Astrocyte of the cerebellum (primary cell): ENCODE results near the gene COX6B2.

ENCODE experiments used
- DNase-seq: peaks from one replicate; pipeline ENCODE4 v3.0.0-alpha.2; 2011; ENCODE audit warnings: low read depth
- H3K4me3 ChIP-seq: 2 replicates; pipeline ENCODE4 v1.5.1; 2011; ENCODE audit warnings: mild to moderate bottlenecking, low read depth, low read length, moderate library complexity
- in situ Hi-C: cut with HindIII; loops from 2 replicates; pipeline ENCODE4 v1.10.0; 2017; ENCODE audit warnings: low sequenced_read_pairs
- TF ChIP-seq, protein P1 (sequence below): IDR thresholded peaks from 2 replicates; pipeline ENCODE4 v1.5.1; 2012; ENCODE audit warnings: low read length, low read depth, moderate library complexity, mild to moderate bottlenecking; ENCODE audit errors: missing control alignments

The COX6B2 gene

GRCh38 chr19:55304279-55304978 is 50.1 kb downstream of the COX6B2 start:
- in situ Hi-C loops: no loop called here
- no peak overlapping the region for H3K4me3 ChIP-seq
- TF ChIP-seq, protein P1, sequence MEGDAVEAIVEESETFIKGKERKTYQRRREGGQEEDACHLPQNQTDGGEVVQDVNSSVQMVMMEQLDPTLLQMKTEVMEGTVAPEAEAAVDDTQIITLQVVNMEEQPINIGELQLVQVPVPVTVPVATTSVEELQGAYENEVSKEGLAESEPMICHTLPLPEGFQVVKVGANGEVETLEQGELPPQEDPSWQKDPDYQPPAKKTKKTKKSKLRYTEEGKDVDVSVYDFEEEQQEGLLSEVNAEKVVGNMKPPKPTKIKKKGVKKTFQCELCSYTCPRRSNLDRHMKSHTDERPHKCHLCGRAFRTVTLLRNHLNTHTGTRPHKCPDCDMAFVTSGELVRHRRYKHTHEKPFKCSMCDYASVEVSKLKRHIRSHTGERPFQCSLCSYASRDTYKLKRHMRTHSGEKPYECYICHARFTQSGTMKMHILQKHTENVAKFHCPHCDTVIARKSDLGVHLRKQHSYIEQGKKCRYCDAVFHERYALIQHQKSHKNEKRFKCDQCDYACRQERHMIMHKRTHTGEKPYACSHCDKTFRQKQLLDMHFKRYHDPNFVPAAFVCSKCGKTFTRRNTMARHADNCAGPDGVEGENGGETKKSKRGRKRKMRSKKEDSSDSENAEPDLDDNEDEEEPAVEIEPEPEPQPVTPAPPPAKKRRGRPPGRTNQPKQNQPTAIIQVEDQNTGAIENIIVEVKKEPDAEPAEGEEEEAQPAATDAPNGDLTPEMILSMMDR: no peak
- DNase-seq: no peak

DNA sequence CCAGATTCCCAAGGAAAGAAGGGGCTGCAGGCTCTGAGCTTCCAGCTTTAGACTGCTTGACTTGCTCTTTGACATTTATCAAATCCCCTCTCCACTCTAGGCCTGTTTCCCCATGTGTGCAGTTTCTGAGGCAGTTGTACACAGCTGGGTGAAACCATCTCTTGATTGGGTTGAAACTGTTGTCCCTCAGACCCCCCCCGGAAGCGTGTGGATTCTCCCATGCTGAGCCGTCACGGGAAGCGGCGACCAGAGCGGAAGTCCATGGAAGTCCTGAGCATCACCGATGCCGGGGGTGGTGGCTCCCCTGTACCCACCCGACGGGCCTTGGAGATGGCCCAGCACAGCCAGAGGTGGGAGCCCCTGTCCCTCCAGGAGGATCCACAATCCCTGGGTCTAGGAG is 51.0 kb downstream of the COX6B2 start:
- TF ChIP-seq, protein P1: no peak
- DNase-seq: no peak
- in situ Hi-C loops: no loop called here
- no peak overlapping the region for H3K4me3 ChIP-seq

GRCh38 chr19:55302318-55302703 is 52.2 kb downstream of the COX6B2 start:
- in situ Hi-C loops: no loop called here
- peak overlapping the region; percentile 34 for H3K4me3 ChIP-seq
- no peak for DNase-seq
- TF ChIP-seq, protein P1: no peak

DNA sequence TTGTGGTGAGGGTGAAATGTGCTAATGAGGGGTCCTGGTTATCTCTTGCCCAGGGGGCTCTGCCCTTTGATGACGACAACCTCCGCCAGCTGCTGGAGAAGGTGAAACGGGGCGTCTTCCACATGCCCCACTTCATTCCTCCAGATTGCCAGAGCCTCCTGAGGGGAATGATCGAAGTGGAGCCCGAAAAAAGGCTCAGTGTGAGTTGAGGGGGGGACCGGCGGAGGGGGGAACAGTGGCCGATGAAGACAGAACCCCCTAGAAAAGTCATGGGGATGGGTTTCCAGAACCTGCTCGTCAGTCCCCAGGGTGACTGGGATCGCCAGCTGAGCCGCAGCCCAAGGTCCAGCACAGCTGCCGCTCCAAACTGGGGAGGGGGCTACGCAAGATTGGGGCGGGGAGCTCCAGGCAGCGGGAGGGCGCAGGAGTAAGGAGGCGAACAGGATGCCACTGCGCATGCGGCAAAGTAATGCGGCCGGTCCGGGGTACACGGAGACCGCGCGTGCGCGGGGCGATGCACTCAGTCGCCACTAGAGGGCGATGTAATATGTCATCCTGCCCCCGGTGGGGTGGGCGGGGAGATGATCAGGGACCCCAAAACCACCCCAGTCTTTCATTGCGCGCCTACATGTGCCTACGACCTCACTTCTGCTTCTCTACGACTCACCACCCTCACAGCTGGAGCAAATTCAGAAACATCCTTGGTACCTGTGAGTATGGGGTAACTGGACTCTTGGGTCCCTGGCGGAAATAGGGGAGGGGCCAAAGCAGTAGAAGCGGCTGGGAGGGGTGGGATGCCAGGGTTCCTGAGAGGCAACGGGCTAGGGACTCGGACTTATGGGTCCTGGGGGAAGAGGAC is 52.8 kb downstream of the COX6B2 start:
- in situ Hi-C loops: no loop called here
- peak overlapping the region; percentile 34 for H3K4me3 ChIP-seq
- DNase-seq: peak; percentile 38
- TF ChIP-seq, protein P1: peak; percentile 87

DNA sequence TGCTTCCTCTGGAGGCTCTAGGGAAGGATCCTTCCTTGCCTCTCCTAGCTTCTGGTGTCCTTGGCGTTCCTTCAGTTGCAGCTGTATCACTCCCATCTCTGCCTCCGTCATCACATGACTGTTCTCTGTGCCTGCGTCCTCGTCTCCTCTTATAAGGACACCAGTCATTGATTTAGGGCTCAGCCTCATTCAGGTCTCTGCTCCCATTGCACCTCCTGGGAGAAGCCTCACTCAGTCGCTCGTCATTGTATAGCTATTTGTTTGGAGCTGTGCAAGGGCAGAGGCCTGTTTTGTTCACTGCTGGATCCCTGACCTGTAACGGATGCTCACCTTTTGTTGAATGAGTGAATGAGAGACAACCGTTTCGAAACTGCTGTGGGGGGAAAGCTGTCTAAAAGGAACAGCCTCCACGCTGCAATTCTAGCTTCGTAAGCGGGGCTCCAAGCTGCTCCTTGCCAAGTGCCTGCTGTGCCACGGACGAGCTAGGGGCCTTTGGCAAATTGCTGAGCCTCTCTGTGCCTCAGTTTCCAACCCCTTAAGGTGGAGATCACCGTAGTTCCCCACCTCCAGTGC is 53.5 kb downstream of the COX6B2 start:
- in situ Hi-C loops: no loop called here
- TF ChIP-seq, protein P1: no peak
- no peak for DNase-seq
- no peak overlapping the region for H3K4me3 ChIP-seq

DNA sequence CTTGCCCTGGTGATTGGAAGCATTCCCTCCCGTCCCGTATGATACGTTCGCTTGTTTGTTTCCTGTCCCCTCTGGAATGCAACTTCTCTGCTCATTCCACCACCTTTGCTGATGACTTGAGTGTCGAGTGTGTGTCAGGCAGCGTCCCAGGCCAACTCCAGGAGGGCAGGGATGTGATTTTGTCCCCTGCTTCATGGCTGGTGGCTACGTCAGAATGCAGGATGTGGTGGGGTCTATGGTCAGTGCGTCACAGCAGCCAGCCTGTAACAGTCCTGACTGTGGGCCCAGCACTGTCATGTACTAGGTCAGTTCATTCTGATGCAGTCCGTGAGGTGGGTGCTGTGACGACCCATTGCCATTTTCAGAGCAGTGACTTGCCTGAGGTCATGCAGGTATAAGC is 54.5 kb downstream of the COX6B2 start:
- H3K4me3 ChIP-seq: no peak overlapping the region
- TF ChIP-seq, protein P1: no peak
- no peak for DNase-seq
- in situ Hi-C loops: loop anchor here (5.0 kb wide), 1 partner anchor 128 kb away; no protein-coding TSS in a partner anchor
